Measurements from ENCODE around the gene KCNC4.

DNA sequence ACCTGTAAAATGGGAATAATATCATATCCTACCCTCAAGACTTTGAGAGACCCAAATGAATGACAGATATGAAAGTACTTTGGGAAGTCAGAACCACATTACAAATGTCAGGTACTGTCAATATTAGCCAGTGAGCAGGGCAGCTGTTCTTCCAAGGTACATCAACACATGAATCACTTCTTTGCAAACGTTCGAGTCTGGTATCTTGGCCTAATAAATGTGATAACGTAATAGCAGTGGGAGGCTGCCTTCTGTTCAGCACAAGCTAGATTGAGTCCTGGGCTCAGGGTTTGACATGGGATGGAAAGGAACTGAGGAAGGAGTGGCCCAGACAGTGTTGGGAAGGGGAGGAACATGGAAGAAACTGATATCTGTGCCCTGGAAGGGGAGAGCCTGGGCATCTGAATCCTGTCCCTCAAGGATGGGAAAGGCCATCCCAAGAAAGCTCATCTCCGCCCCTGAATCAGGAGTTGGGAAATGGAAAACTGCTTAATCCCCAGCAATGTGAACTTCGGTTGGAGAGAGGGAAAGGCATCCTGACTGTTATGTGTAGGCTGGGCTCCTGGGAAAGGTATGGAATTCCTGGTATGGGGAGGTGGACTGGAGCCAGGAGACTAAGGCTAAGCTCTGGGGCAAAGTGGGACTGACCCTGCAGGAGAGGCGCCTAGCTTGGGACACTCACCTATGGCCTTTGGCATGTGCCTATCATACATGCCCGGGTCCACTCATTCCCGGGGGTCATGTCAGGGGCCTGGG, 14.3 kb downstream of the KCNC4 start:
- TF ChIP-seq, protein P1, sequence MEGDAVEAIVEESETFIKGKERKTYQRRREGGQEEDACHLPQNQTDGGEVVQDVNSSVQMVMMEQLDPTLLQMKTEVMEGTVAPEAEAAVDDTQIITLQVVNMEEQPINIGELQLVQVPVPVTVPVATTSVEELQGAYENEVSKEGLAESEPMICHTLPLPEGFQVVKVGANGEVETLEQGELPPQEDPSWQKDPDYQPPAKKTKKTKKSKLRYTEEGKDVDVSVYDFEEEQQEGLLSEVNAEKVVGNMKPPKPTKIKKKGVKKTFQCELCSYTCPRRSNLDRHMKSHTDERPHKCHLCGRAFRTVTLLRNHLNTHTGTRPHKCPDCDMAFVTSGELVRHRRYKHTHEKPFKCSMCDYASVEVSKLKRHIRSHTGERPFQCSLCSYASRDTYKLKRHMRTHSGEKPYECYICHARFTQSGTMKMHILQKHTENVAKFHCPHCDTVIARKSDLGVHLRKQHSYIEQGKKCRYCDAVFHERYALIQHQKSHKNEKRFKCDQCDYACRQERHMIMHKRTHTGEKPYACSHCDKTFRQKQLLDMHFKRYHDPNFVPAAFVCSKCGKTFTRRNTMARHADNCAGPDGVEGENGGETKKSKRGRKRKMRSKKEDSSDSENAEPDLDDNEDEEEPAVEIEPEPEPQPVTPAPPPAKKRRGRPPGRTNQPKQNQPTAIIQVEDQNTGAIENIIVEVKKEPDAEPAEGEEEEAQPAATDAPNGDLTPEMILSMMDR (IDR thresholded peaks at IDR 0.05; ENCODE audit: insufficient read depth, low read length): no peak
- TF ChIP-seq POLR2AphosphoS5 (IDR thresholded peaks at IDR 0.05; ENCODE audit: low read depth): no peak
